Measurements from ENCODE around the gene EBF3. TPM values are rescaled to one million over a fixed set of nuclear protein-coding genes. Genes with fewer than 3 reads are reported as not detected.

The EBF3 gene
- total RNA-seq, 1 experiment from 2014 or later = not detected

DNA sequence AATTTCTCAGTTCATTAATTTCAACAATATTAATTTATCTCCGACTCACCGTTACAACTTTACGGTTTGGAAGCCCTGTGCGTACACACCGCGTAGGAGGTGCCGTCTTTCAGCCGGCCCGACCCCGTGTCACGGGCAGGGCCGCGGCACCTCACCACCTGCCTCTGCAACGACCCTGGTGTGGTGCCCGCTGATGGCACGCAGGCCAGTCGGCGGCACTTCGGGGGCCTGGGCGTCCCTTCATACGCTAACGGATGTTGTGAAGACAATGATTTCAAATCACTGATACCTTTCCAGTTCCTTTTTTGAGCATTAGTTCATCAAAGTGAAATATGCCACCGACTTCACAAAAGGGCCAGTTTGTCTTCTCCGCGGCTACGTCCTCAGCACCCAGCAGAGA, 125.3 kb downstream of the EBF3 start:
- H2AFZ ChIP-seq = no peak overlapping the region
- no peaks in the 10 kb centered on the region for H3K4me1 ChIP-seq (replicated peaks; ENCODE audit: insufficient read depth)
- no peak for DNase-seq
- no peaks in the 10 kb centered on the region for H4K20me1 ChIP-seq (ENCODE audit: insufficient read depth)
- no peak overlapping the region for H3K4me3 ChIP-seq
- peaks cover 46% of the 10 kb centered on the region for H3K27me3 ChIP-seq (ENCODE audit: insufficient read depth, low read depth)
- no peaks in the 10 kb centered on the region for H3K36me3 ChIP-seq (ENCODE audit: low read depth)
- BruUV-seq (replicated peaks) = no TSS peak
- TF ChIP-seq, protein P1, sequence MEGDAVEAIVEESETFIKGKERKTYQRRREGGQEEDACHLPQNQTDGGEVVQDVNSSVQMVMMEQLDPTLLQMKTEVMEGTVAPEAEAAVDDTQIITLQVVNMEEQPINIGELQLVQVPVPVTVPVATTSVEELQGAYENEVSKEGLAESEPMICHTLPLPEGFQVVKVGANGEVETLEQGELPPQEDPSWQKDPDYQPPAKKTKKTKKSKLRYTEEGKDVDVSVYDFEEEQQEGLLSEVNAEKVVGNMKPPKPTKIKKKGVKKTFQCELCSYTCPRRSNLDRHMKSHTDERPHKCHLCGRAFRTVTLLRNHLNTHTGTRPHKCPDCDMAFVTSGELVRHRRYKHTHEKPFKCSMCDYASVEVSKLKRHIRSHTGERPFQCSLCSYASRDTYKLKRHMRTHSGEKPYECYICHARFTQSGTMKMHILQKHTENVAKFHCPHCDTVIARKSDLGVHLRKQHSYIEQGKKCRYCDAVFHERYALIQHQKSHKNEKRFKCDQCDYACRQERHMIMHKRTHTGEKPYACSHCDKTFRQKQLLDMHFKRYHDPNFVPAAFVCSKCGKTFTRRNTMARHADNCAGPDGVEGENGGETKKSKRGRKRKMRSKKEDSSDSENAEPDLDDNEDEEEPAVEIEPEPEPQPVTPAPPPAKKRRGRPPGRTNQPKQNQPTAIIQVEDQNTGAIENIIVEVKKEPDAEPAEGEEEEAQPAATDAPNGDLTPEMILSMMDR (conservative IDR thresholded peaks at IDR 0.05) = no peak
- no peak for TF ChIP-seq EZH2 (IDR thresholded peaks at IDR 0.05; ENCODE audit: low read depth)
- H3K9me2 ChIP-seq (ENCODE audit: insufficient read depth) = no peaks in the 10 kb centered on the region
- H3K4me2 ChIP-seq = no peak overlapping the region
- no peaks in the 10 kb centered on the region for H3K79me2 ChIP-seq (ENCODE audit: low read depth)
- CTCF ChIA-PET = no interaction called here
- no peaks in the 10 kb centered on the region for H3F3A ChIP-seq (ENCODE audit: insufficient read depth, low read depth)
- H3K9me3 ChIP-seq (ENCODE audit: insufficient read depth, low read depth) = no peaks in the 10 kb centered on the region
- intact Hi-C loops (cut with micrococcal nuclease; ENCODE audit: unreplicated experiment) = no loop called here
- H3K27ac ChIP-seq = no peak overlapping the region
- POLR2A ChIA-PET (ENCODE audit: unreplicated experiment) = no interaction called here

DNA sequence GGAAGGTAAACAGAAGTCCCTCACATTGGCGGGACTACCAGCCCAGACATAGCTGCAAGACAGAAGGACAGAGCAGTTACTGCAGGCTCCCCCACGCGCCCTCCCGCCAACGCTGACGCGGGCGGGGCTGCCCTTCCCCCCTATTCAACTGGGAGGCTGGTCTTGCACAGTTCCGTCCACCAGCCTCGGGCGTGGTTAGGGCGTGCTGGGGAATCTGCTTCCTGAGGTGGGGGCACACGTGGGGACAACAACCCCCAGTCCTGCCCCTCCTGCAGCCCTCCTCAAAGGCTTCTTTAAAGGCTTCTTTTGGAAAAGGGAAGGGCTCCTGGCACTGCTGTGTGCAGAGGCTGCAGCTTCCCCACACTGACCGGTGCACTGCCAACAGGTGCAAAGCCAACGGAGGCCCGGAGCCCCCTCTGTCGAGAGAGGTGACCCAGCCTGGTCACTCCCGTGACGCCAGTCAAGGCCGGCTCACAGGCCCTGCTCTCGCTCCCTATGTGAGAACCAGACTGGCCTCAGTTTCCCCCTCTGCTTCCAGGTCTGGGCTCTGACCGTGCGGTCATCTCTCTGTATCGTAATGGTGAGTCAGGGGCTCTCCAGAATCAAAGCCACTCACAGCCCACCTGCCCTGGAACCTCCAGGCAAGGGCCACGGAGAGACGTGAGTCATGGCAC, 126.0 kb downstream of the EBF3 start:
- no peaks in the 10 kb centered on the region for H4K20me1 ChIP-seq (ENCODE audit: insufficient read depth)
- H3K27ac ChIP-seq = no peak overlapping the region
- no peaks in the 10 kb centered on the region for H3K9me3 ChIP-seq (ENCODE audit: insufficient read depth, low read depth)
- ChIA-PET CTCF (interaction anchor here (0.6 kb wide), 1 partner anchor 142 kb away, joined by 3 read pairs; no protein-coding TSS in a partner anchor), POLR2A (ENCODE audit: unreplicated experiment) (no interaction called here)
- H3F3A ChIP-seq (ENCODE audit: insufficient read depth, low read depth) = no peaks in the 10 kb centered on the region
- no peak overlapping the region for H3K4me3 ChIP-seq
- peaks cover 45% of the 10 kb centered on the region for H3K27me3 ChIP-seq (ENCODE audit: insufficient read depth, low read depth)
- intact Hi-C loops (cut with micrococcal nuclease; ENCODE audit: unreplicated experiment) = no loop called here
- DNase-seq = no peak
- no peaks in the 10 kb centered on the region for H3K9me2 ChIP-seq (ENCODE audit: insufficient read depth)
- TF ChIP-seq, protein P1 (conservative IDR thresholded peaks at IDR 0.05) = no peak
- TF ChIP-seq EZH2 (IDR thresholded peaks at IDR 0.05; ENCODE audit: low read depth) = no peak
- H3K79me2 ChIP-seq (ENCODE audit: low read depth) = no peaks in the 10 kb centered on the region
- no peak overlapping the region for H2AFZ ChIP-seq
- H3K36me3 ChIP-seq (ENCODE audit: low read depth) = no peaks in the 10 kb centered on the region
- no peak overlapping the region for H3K4me2 ChIP-seq
- BruUV-seq (replicated peaks) = no TSS peak
- no peaks in the 10 kb centered on the region for H3K4me1 ChIP-seq (replicated peaks; ENCODE audit: insufficient read depth)

DNA sequence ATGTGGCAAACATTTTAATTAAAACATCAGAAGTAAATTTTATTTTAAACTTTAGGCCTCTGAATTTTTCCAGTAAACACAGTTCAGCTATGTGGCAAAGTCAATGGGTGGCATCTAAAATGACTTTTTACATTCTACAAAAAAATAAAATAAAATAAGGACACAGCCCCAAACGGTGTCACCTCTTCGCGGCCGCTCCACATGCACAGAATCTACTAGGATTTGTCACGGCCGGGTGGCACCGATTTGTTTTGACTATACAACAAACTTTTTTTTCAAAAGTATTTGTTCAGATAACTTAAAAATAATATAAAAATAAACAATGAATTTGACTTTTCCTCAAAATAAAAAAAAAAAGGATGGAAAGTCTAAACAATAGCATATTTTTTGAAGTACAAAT, 127.8 kb downstream of the EBF3 start:
- Histone ChIP-seq H3K4me1 (replicated peaks; ENCODE audit: insufficient read depth) (no peaks in the 10 kb centered on the region), H2AFZ (no peak overlapping the region), H3K4me2 (no peak overlapping the region), H4K20me1 (ENCODE audit: insufficient read depth) (no peaks in the 10 kb centered on the region), H3K36me3 (ENCODE audit: low read depth) (no peaks in the 10 kb centered on the region), H3K4me3 (no peak overlapping the region), H3K27ac (no peak overlapping the region), H3K9me2 (ENCODE audit: insufficient read depth) (no peaks in the 10 kb centered on the region), H3K79me2 (ENCODE audit: low read depth) (no peaks in the 10 kb centered on the region), H3F3A (ENCODE audit: insufficient read depth, low read depth) (no peaks in the 10 kb centered on the region), H3K27me3 (ENCODE audit: insufficient read depth, low read depth) (peaks cover 48% of the 10 kb centered on the region), H3K9me3 (ENCODE audit: insufficient read depth, low read depth) (no peaks in the 10 kb centered on the region)
- no TSS peak for BruUV-seq (replicated peaks)
- POLR2A ChIA-PET (ENCODE audit: unreplicated experiment) = no interaction called here
- DNase-seq = no peak
- TF ChIP-seq EZH2 (IDR thresholded peaks at IDR 0.05; ENCODE audit: low read depth) = no peak
- TF ChIP-seq, protein P1 (conservative IDR thresholded peaks at IDR 0.05) = no peak
- CTCF ChIA-PET = no interaction called here
- intact Hi-C loops (cut with micrococcal nuclease; ENCODE audit: unreplicated experiment) = no loop called here

Data from PC-9 (cell line).